Left ventricle myocardium inferior (tissue), 1 donor: Measurements from ENCODE around the gene PPP2R5E. TPM values are rescaled to one million over a fixed set of nuclear protein-coding genes. Genes with fewer than 3 reads are reported as not detected.
"Not testable (repeated sequence)": the region's sequence is repeated elsewhere in the genome, so short reads cannot be mapped to it uniquely, and the experiment has no call there.

Experiments used
- DNase-seq: peaks from one replicate; pipeline ENCODE4 v3.0.0-alpha.2; 2020
- H3K27ac ChIP-seq: fragments of 200-600 bp; replicated peaks from 2 replicates; pipeline ENCODE4 v1.8.0; 2021
- H3K27me3 ChIP-seq: fragments of 200-600 bp; 2 replicates; pipeline ENCODE4 v1.8.0; 2021; ENCODE audit warnings: low read depth
- H3K36me3 ChIP-seq: fragments of 200-600 bp; 2 replicates; pipeline ENCODE4 v1.8.0; 2021
- H3K4me1 ChIP-seq: fragments of 200-600 bp; 2 replicates; pipeline ENCODE4 v1.8.0; 2021
- H3K4me3 ChIP-seq: fragments of 200-600 bp; 2 replicates; pipeline ENCODE4 v1.8.0; 2021; ENCODE audit warnings: mild to moderate bottlenecking, moderate library complexity
- H3K9me3 ChIP-seq: fragments of 200-600 bp; replicated peaks from 2 replicates; pipeline ENCODE4 v1.8.0; 2021
- CTCF ChIP-seq: fragments of 200-600 bp; IDR thresholded peaks from 2 replicates; pipeline ENCODE4 v1.8.0; 2021; ENCODE audit warnings: antibody characterized with exemption, mild to moderate bottlenecking, borderline replicate concordance
- intact Hi-C: fragments of 100-400 bp; cut with micrococcal nuclease; formaldehyde crosslinking; loops from one replicate; pipeline ENCODE4 v1.11.0; 2022
- total RNA-seq: library from RNA; stranded (reverse); fragmentation: NEBNext Ultra II Directional; extraction: Animal tissue kit (Norgen Biotek cat#: 25700); gene quantifications from one replicate; pipeline ENCODE4 v1.2.1, GENCODE V29; 2021
- donor health status: DM: no; HTN: yes; CAD: no; lungs with severe emphysema.

PPP2R5E gene
- total RNA-seq, 1 donor from 2014 or later: 34.5 TPM

GRCh38 chr14:63535918-63536317 is 7.3 kb downstream of the PPP2R5E start:
- Histone ChIP-seq H3K27ac (no peak overlapping the region), H3K9me3 (no peaks in the 10 kb centered on the region), H3K27me3 (no peaks in the 10 kb centered on the region), H3K36me3 (peaks cover 57% of the 10 kb centered on the region), H3K4me1 (peaks cover 17% of the 10 kb centered on the region), H3K4me3 (no peak overlapping the region)
- intact Hi-C loops: no loop called here
- TF ChIP-seq CTCF: no peak
- no peak for DNase-seq

GRCh38 chr14:63533474-63533873 is 9.7 kb downstream of the PPP2R5E start:
- Histone ChIP-seq H3K27ac (no peak overlapping the region), H3K36me3 (peaks cover 44% of the 10 kb centered on the region), H3K4me1 (peaks cover 12% of the 10 kb centered on the region), H3K4me3 (no peak overlapping the region), H3K9me3 (no peaks in the 10 kb centered on the region), H3K27me3 (no peaks in the 10 kb centered on the region)
- intact Hi-C loops: no loop called here
- TF ChIP-seq CTCF: no peak
- DNase-seq: no peak

GRCh38 chr14:63524537-63525155 is 18.5 kb downstream of the PPP2R5E start:
- Histone ChIP-seq H3K27ac (no peak overlapping the region), H3K27me3 (no peaks in the 10 kb centered on the region), H3K36me3 (peaks cover 11% of the 10 kb centered on the region), H3K9me3 (no peaks in the 10 kb centered on the region), H3K4me1 (peaks cover 19% of the 10 kb centered on the region), H3K4me3 (no peak overlapping the region)
- no peak for DNase-seq
- intact Hi-C loops: no loop called here
- no peak for TF ChIP-seq CTCF

- no peak for DNase-seq
- TF ChIP-seq CTCF: no peak
- Histone ChIP-seq H3K4me3 (no peak overlapping the region), H3K27me3 (no peaks in the 10 kb centered on the region), H3K9me3 (no peaks in the 10 kb centered on the region), H3K27ac (no peak overlapping the region), H3K36me3 (peaks cover 11% of the 10 kb centered on the region), H3K4me1 (peaks cover 19% of the 10 kb centered on the region)
- intact Hi-C loops: no loop called here
Measured at GRCh38 chr14:63523735-63524426, 19.3 kb downstream of the PPP2R5E start.

- DNase-seq, intact Hi-C loops: not testable (repeated sequence)
- H3K36me3 ChIP-seq: peaks cover 11% of the 10 kb centered on the region
Measured at GRCh38 chr14:63522511-63522910, 20.7 kb downstream of the PPP2R5E start.

GRCh38 chr14:63517354-63517753 is 25.8 kb downstream of the PPP2R5E start:
- Histone ChIP-seq H3K36me3 (peaks cover 7% of the 10 kb centered on the region), H3K4me3 (no peak overlapping the region), H3K9me3 (no peaks in the 10 kb centered on the region), H3K27ac (no peak overlapping the region), H3K27me3 (no peaks in the 10 kb centered on the region), H3K4me1 (peaks cover 29% of the 10 kb centered on the region)
- intact Hi-C loops: no loop called here
- TF ChIP-seq CTCF: no peak
- no peak for DNase-seq

More at GRCh38 chr14:63522511-63522910, 20.7 kb downstream of the PPP2R5E start:
- H3K4me1 ChIP-seq: peaks cover 19% of the 10 kb centered on the region
- not testable (repeated sequence) for H3K27me3 ChIP-seq, H3K27ac ChIP-seq, H3K9me3 ChIP-seq, H3K4me3 ChIP-seq
